ENCODE data around the gene UBA1.

UBA1 gene

GRCh38 chrX:47233333-47234113, 39.9 kb downstream of the UBA1 start:
- 22% methylated on average over 31 of the region's 51 CpGs for WGBS (ENCODE audit: insufficient coverage)
- Histone ChIP-seq H3K4me3 (ENCODE audit: control insufficient read depth in 1 of 7, extremely low read depth in 1 of 7, insufficient read depth in 4 of 7, low read depth in 2 of 7, low read length in 6 of 7) (peak overlapping the region; percentile 64 to 89 (median 74)), H3K27me3 (replicated peaks in 2 of 5; ENCODE audit: control insufficient read depth in 4 of 5, insufficient read depth in 5 of 5, low read length in 4 of 5) (peaks cover 0 to 41% (median 0%) of the 10 kb centered on the region in 5 experiments)

GRCh38 chrX:47234583-47234982, 41.0 kb downstream of the UBA1 start:
- Histone ChIP-seq H3K9me3 (ENCODE audit: control extremely low read depth in 1 of 5, control insufficient read depth in 4 of 5, insufficient read depth in 2 of 5, low read depth in 1 of 5, low read length in 4 of 5) (peaks cover 0 to 3% (median 0%) of the 10 kb centered on the region in 5 experiments), H3K36me3 (ENCODE audit: control insufficient read depth in 4 of 4, insufficient read depth in 4 of 4, low read length in 3 of 4) (peaks cover 3 to 7% (median 5%) of the 10 kb centered on the region in 4 experiments), H3K4me3 (ENCODE audit: control insufficient read depth in 1 of 7, extremely low read depth in 1 of 7, insufficient read depth in 4 of 7, low read depth in 2 of 7, low read length in 6 of 7) (peak overlapping the region in 5 of 7 experiments; percentile 54 to 89 (median 82)), H3K27me3 (replicated peaks in 2 of 5; ENCODE audit: control insufficient read depth in 4 of 5, insufficient read depth in 5 of 5, low read length in 4 of 5) (peaks cover 0 to 48% (median 0%) of the 10 kb centered on the region in 5 experiments), H3K4me1 (ENCODE audit: control extremely low read depth in 1 of 4, control insufficient read depth in 4 of 4, insufficient read depth in 4 of 4, low read length in 3 of 4) (peaks cover 3 to 13% (median 4%) of the 10 kb centered on the region in 4 experiments), H3K27ac (ENCODE audit: insufficient read depth in 1 of 2, low read depth in 1 of 2, low read length in 2 of 2, poor library complexity in 1 of 2, severe bottlenecking in 2 of 2) (peak overlapping the region in 1 of 2 experiments; percentile 93)
- ChIA-PET POLR2A (no interaction called here), CTCF (no interaction called here)
- no CpG with 5 or more reads among the region's 3 CpGs for WGBS (ENCODE audit: insufficient coverage)
- DNase-seq = no peak

More at GRCh38 chrX:47233333-47234113, 39.9 kb downstream of the UBA1 start:
- peak; percentile 96 to 99 (median 98) for DNase-seq
- peak overlapping the region; percentile 85 to 93 for H3K27ac ChIP-seq (ENCODE audit: insufficient read depth in 1 of 2, low read depth in 1 of 2, low read length in 2 of 2, poor library complexity in 1 of 2, severe bottlenecking in 2 of 2)
- ChIA-PET CTCF (interaction anchor here (1.5 kb wide), 1 partner anchor 151 kb away, joined by 3 read pairs; no protein-coding TSS in a partner anchor), POLR2A (interaction anchor here (0.6 to 1.8 kb wide), 4 partner anchors 13 to 27 kb away, joined by 3 to 10 read pairs (median 4); partner anchors contain the start of gene CDK16)
- peaks cover 2 to 9% (median 5%) of the 10 kb centered on the region in 4 experiments for H3K36me3 ChIP-seq (ENCODE audit: control insufficient read depth in 4 of 4, insufficient read depth in 4 of 4, low read length in 3 of 4)
- H3K9me3 ChIP-seq (ENCODE audit: control extremely low read depth in 1 of 5, control insufficient read depth in 4 of 5, insufficient read depth in 2 of 5, low read depth in 1 of 5, low read length in 4 of 5) = peaks cover 0 to 3% (median 0%) of the 10 kb centered on the region in 5 experiments
- H3K4me1 ChIP-seq (ENCODE audit: control extremely low read depth in 1 of 4, control insufficient read depth in 4 of 4, insufficient read depth in 4 of 4, low read length in 3 of 4) = peaks cover 3 to 13% (median 4%) of the 10 kb centered on the region in 4 experiments

- ChIA-PET CTCF (no interaction called here), POLR2A (no interaction called here)
- Histone ChIP-seq H3K27ac (ENCODE audit: insufficient read depth in 1 of 2, low read depth in 1 of 2, low read length in 2 of 2, poor library complexity in 1 of 2, severe bottlenecking in 2 of 2) (no peak overlapping the region), H3K36me3 (ENCODE audit: control insufficient read depth in 4 of 4, insufficient read depth in 4 of 4, low read length in 3 of 4) (peaks cover 6 to 17% (median 11%) of the 10 kb centered on the region in 4 experiments), H3K4me3 (ENCODE audit: control insufficient read depth in 1 of 7, extremely low read depth in 1 of 7, insufficient read depth in 4 of 7, low read depth in 2 of 7, low read length in 6 of 7) (no peak overlapping the region), H3K9me3 (ENCODE audit: control extremely low read depth in 1 of 5, control insufficient read depth in 4 of 5, insufficient read depth in 2 of 5, low read depth in 1 of 5, low read length in 4 of 5) (peaks cover 0 to 3% (median 0%) of the 10 kb centered on the region in 5 experiments), H3K4me1 (ENCODE audit: control extremely low read depth in 1 of 4, control insufficient read depth in 4 of 4, insufficient read depth in 4 of 4, low read length in 3 of 4) (peaks cover 3 to 13% (median 4%) of the 10 kb centered on the region in 4 experiments), H3K27me3 (replicated peaks in 2 of 5; ENCODE audit: control insufficient read depth in 4 of 5, insufficient read depth in 5 of 5, low read length in 4 of 5) (peaks cover 0 to 60% (median 0%) of the 10 kb centered on the region in 5 experiments)
- WGBS (ENCODE audit: insufficient coverage) = 90% methylated on average over 2 of the region's 4 CpGs
- no peak for DNase-seq
These were observed 42.1 kb downstream of the UBA1 start for GRCh38 chrX:47235691-47236103.

- CTCF ChIA-PET = no interaction called here
These were observed 45.6 kb downstream of the UBA1 start for GRCh38 chrX:47239199-47239598.

GRCh38 chrX:47239898-47240545, 46.4 kb downstream of the UBA1 start:
- Histone ChIP-seq H3K36me3 (ENCODE audit: control insufficient read depth in 4 of 4, insufficient read depth in 4 of 4, low read length in 3 of 4) (peaks cover 7 to 52% (median 28%) of the 10 kb centered on the region in 4 experiments), H3K27ac (ENCODE audit: insufficient read depth in 1 of 2, low read depth in 1 of 2, low read length in 2 of 2, poor library complexity in 1 of 2, severe bottlenecking in 2 of 2) (no peak overlapping the region), H3K4me1 (ENCODE audit: control extremely low read depth in 1 of 4, control insufficient read depth in 4 of 4, insufficient read depth in 4 of 4, low read length in 3 of 4) (no peaks in the 10 kb centered on the region), H3K27me3 (replicated peaks in 2 of 5; ENCODE audit: control insufficient read depth in 4 of 5, insufficient read depth in 5 of 5, low read length in 4 of 5) (peaks cover 0 to 65% (median 0%) of the 10 kb centered on the region in 5 experiments), H3K9me3 (ENCODE audit: control extremely low read depth in 1 of 5, control insufficient read depth in 4 of 5, insufficient read depth in 2 of 5, low read depth in 1 of 5, low read length in 4 of 5) (peaks cover 0 to 3% (median 0%) of the 10 kb centered on the region in 5 experiments), H3K4me3 (ENCODE audit: control insufficient read depth in 1 of 7, extremely low read depth in 1 of 7, insufficient read depth in 4 of 7, low read depth in 2 of 7, low read length in 6 of 7) (no peak overlapping the region)
- ChIA-PET CTCF (no interaction called here), POLR2A (no interaction called here)
- no peak for DNase-seq
- 97% methylated on average over 11 of the region's 12 CpGs for WGBS (ENCODE audit: insufficient coverage)

More at GRCh38 chrX:47239199-47239598, 45.6 kb downstream of the UBA1 start:
- H3K27me3 ChIP-seq (replicated peaks in 2 of 5; ENCODE audit: control insufficient read depth in 4 of 5, insufficient read depth in 5 of 5, low read length in 4 of 5) = peaks cover 0 to 57% (median 0%) of the 10 kb centered on the region in 5 experiments
- peaks cover 0 to 3% (median 0%) of the 10 kb centered on the region in 5 experiments for H3K9me3 ChIP-seq (ENCODE audit: control extremely low read depth in 1 of 5, control insufficient read depth in 4 of 5, insufficient read depth in 2 of 5, low read depth in 1 of 5, low read length in 4 of 5)
- DNase-seq = no peak
- H3K4me1 ChIP-seq (ENCODE audit: control extremely low read depth in 1 of 4, control insufficient read depth in 4 of 4, insufficient read depth in 4 of 4, low read length in 3 of 4) = peaks cover 0 to 6% (median 2%) of the 10 kb centered on the region in 4 experiments
- WGBS (ENCODE audit: insufficient coverage) = 84% methylated on average over 6 of the region's 8 CpGs
- no peak overlapping the region for H3K4me3 ChIP-seq (ENCODE audit: control insufficient read depth in 1 of 7, extremely low read depth in 1 of 7, insufficient read depth in 4 of 7, low read depth in 2 of 7, low read length in 6 of 7)
- peaks cover 6 to 44% (median 24%) of the 10 kb centered on the region in 4 experiments for H3K36me3 ChIP-seq (ENCODE audit: control insufficient read depth in 4 of 4, insufficient read depth in 4 of 4, low read length in 3 of 4)
- H3K27ac ChIP-seq (ENCODE audit: insufficient read depth in 1 of 2, low read depth in 1 of 2, low read length in 2 of 2, poor library complexity in 1 of 2, severe bottlenecking in 2 of 2) = no peak overlapping the region
- POLR2A ChIA-PET = no interaction called here

- Histone ChIP-seq H3K27ac (ENCODE audit: insufficient read depth in 1 of 2, low read depth in 1 of 2, low read length in 2 of 2, poor library complexity in 1 of 2, severe bottlenecking in 2 of 2) (no peak overlapping the region), H3K27me3 (replicated peaks in 2 of 5; ENCODE audit: control insufficient read depth in 4 of 5, insufficient read depth in 5 of 5, low read length in 4 of 5) (peaks cover 0 to 71% (median 0%) of the 10 kb centered on the region in 5 experiments), H3K4me3 (ENCODE audit: control insufficient read depth in 1 of 7, extremely low read depth in 1 of 7, insufficient read depth in 4 of 7, low read depth in 2 of 7, low read length in 6 of 7) (no peak overlapping the region), H3K9me3 (ENCODE audit: control extremely low read depth in 1 of 5, control insufficient read depth in 4 of 5, insufficient read depth in 2 of 5, low read depth in 1 of 5, low read length in 4 of 5) (peaks cover 0 to 3% (median 0%) of the 10 kb centered on the region in 5 experiments), H3K36me3 (ENCODE audit: control insufficient read depth in 4 of 4, insufficient read depth in 4 of 4, low read length in 3 of 4) (peaks cover 7 to 56% (median 28%) of the 10 kb centered on the region in 4 experiments), H3K4me1 (ENCODE audit: control extremely low read depth in 1 of 4, control insufficient read depth in 4 of 4, insufficient read depth in 4 of 4, low read length in 3 of 4) (no peaks in the 10 kb centered on the region)
- WGBS (ENCODE audit: insufficient coverage) = 94% methylated on average over 7 of the region's 7 CpGs
- DNase-seq = no peak
- POLR2A ChIA-PET = no interaction called here
- CTCF ChIA-PET = no interaction called here
These were observed 47.0 kb downstream of the UBA1 start for GRCh38 chrX:47240619-47241018.

Measured in common myeloid progenitor, CD34-positive (primary cell).